ENCODE measurements around the gene NRM. TPM values are rescaled to one million over a fixed set of nuclear protein-coding genes. Genes with fewer than 3 reads are reported as not detected.
A peak's percentile ranks its signal among the peaks of the same experiment; 100 is the strongest.

NRM gene
- total and polyA plus RNA-seq, 9 donors, result 3.4 to 23.2 (median 15.3) TPM

DNA sequence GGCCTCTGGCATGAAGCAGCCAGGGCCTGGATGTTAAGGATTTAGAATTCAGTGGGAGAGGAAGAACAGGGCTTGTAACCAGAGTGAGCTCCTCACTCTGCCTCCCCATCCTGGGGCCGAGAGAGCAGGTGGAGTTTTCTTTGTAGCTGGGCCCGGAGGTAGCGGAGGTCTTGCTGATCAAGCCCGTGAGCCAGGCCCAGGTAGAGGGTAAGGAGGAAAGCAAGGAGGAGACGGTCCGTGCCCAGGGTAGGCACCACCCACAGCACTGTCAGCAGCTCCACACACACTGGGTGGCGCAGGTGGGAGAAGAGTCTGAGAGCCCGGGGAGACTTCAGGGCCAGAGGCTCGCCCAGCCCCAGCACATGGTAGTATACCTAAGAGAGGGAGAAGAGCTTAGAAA is 2.2 kb downstream of the NRM start:
- intact Hi-C loops (cut with DNase I), result loop anchor here in 3 of 4 donors (5.0 to 10.0 kb wide), 2 partner anchors 71 to 196 kb away; partner anchors contain the start of genes DDR1 (in 2 of the 3), MRPS18B (in 1 of the 3) and PPP1R10 (in 1 of the 3)
- TF ChIP-seq POLR2A (IDR thresholded peaks at IDR 0.05) (no peak), EP300 (IDR thresholded peaks at IDR 0.05) (no peak)
- TF ChIP-seq, protein P1, sequence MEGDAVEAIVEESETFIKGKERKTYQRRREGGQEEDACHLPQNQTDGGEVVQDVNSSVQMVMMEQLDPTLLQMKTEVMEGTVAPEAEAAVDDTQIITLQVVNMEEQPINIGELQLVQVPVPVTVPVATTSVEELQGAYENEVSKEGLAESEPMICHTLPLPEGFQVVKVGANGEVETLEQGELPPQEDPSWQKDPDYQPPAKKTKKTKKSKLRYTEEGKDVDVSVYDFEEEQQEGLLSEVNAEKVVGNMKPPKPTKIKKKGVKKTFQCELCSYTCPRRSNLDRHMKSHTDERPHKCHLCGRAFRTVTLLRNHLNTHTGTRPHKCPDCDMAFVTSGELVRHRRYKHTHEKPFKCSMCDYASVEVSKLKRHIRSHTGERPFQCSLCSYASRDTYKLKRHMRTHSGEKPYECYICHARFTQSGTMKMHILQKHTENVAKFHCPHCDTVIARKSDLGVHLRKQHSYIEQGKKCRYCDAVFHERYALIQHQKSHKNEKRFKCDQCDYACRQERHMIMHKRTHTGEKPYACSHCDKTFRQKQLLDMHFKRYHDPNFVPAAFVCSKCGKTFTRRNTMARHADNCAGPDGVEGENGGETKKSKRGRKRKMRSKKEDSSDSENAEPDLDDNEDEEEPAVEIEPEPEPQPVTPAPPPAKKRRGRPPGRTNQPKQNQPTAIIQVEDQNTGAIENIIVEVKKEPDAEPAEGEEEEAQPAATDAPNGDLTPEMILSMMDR (IDR thresholded peaks at IDR 0.05), result no peak
- 87 to 93% (median 87%) methylated on average over 9 of the region's 9 CpGs for WGBS, 3 donors
- peak in 2 of 5 donors; percentile 41 for DNase-seq
- Histone ChIP-seq H3K27me3 (no peaks in the 10 kb centered on the region), H3K4me1 (ENCODE audit: insufficient read depth) (peaks cover 8% of the 10 kb centered on the region), H3K9me3 (no peaks in the 10 kb centered on the region), H3K36me3 (no peaks in the 10 kb centered on the region), H3K4me3 (no peak overlapping the region), H3K27ac (peak overlapping the region in 1 of 2 donors; percentile 95)

DNA sequence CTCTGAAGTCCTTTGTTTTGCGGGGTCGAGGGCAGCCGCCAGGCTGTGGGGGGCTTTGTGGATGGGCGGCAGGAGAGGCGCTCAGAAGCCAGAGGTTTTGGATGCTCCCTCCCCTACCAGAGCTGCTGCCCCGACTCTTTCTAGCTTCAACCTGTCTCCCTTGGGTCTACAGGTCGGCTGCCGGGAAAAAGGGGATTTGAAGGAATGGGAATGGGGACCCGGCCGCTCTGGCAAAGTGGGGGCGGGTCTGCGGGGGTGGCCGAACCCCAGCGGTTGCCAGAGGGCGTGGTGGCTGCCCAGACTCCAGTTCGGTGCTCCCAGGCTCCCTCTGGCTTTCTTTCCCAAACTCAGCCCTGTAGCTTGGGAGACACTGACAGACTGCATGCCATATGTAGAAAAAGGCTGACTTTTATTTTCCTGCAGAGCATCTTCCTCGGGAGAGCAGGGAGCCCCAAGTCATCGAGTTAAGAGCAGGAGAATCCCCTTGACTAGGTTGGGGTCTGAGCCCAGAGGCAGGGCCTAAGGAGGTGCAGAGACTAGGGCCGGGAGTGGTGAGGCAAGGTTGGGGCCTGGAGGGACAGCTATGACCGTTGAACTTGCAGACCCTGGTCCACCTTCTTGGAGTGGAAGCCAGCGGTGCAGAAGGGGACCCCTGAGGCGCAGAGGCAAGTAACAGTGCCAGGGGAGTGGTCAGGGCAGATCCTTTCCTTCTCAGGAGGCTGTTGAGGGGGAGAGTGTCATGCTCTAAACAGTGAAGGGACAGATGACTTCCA is 2.9 kb downstream of the NRM start:
- peak; percentile 56 to 73 (median 69) for DNase-seq

DNA sequence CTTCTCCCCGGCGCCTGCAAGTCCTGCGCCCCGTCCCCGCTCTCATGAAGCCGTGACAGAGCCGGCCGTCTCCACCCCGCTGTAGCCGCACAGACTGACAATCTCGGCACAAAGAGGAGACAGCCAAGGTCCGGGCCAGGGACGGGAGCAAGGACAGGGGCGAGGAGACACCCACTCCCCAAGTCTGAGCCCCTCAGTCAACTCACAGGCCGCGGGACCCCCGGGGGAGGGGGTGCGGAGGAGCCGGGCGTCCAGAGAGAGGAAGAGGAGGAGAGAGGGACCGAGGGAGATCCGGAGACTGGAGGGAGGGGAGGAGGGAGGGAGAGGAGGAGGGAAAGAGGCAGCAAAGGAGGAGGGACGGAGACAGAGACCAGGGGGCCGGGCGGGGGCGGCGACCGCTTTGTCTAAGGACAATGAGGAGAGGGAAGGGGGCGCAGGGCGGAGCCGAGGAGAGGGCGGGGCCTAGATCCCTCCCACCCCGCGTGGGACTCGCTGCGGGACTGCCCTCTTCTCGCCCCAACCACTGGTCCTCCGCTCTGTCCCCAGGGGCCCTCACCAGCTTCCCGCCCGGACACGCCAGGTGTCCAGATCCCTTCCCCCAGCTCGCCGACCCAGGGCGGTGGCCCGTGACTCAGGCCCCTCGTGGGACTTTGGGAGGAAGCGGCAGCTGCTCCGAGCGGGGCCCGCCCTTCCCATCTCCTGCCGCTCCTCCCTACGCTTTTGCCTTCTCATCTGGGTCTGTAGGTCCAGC is 3.7 kb downstream of the NRM start:
- Histone ChIP-seq H3K9me3 (no peaks in the 10 kb centered on the region), H3K36me3 (no peaks in the 10 kb centered on the region), H3K27me3 (no peaks in the 10 kb centered on the region), H3K27ac (peak overlapping the region; percentile 95 to 96), H3K4me1 (ENCODE audit: insufficient read depth) (peaks cover 10% of the 10 kb centered on the region), H3K4me3 (peak overlapping the region; percentile 54)
- DNase-seq, result peak; percentile 91 to 93 (median 93)
- intact Hi-C loops (cut with DNase I), result loop anchor here in 3 of 4 donors (2.0 to 10.0 kb wide), 3 partner anchors 34 to 198 kb away; partner anchors contain the start of genes TUBB (in 3 of the 3), DDR1 (in 2 of the 3), MRPS18B (in 1 of the 3) and PPP1R10 (in 1 of the 3)
- WGBS, 3 donors, result 0% methylated on average over 45 to 52 of the region's 52 CpGs
- peak; percentile 64 for TF ChIP-seq POLR2A (IDR thresholded peaks at IDR 0.05)
- TF ChIP-seq, protein P1 (IDR thresholded peaks at IDR 0.05), result no peak
- peak; percentile 35 for TF ChIP-seq EP300 (IDR thresholded peaks at IDR 0.05)

More for the DNA sequence above, 2.9 kb downstream of the NRM start:
- intact Hi-C loops (cut with DNase I), result loop anchor here in 3 of 4 donors (2.0 to 10.0 kb wide), 3 partner anchors 33 to 197 kb away; partner anchors contain the start of genes TUBB (in 3 of the 3), DDR1 (in 2 of the 3), MRPS18B (in 1 of the 3) and PPP1R10 (in 1 of the 3)
- no peaks in the 10 kb centered on the region for H3K36me3 ChIP-seq
- 9 to 12% (median 10%) methylated on average over 21 to 22 of the region's 22 CpGs for WGBS, 3 donors
- peak overlapping the region; percentile 54 for H3K4me3 ChIP-seq
- TF ChIP-seq EP300 (IDR thresholded peaks at IDR 0.05), result no peak
- TF ChIP-seq, protein P1 (IDR thresholded peaks at IDR 0.05), result peak in 1 of 3 donors; percentile 20
- no peak for TF ChIP-seq POLR2A (IDR thresholded peaks at IDR 0.05)
- peaks cover 9% of the 10 kb centered on the region for H3K4me1 ChIP-seq (ENCODE audit: insufficient read depth)
- no peaks in the 10 kb centered on the region for H3K9me3 ChIP-seq
- peak overlapping the region; percentile 95 to 96 for H3K27ac ChIP-seq
- no peaks in the 10 kb centered on the region for H3K27me3 ChIP-seq
